WI38 (cell line): ENCODE results near the gene KCNG2.

ENCODE experiments used
- H3K4me3 ChIP-seq: 2 replicates; pipeline ENCODE4 v1.5.1; 2011; ENCODE audit warnings: low read depth, mild to moderate bottlenecking, control low read depth, low read length
- CTCF ChIP-seq: IDR thresholded peaks from 2 replicates; pipeline ENCODE4 v1.5.1; 2012; ENCODE audit warnings: low read depth, mild to moderate bottlenecking, control low read depth, low read length

The KCNG2 gene

GRCh38 chr18:79792096-79792987 lies 5.4 kb upstream of the KCNG2 start:
- H3K4me3 ChIP-seq: peak overlapping the region; percentile 31
- TF ChIP-seq CTCF: no peak

- no peak overlapping the region for H3K4me3 ChIP-seq
- no peak for TF ChIP-seq CTCF
Observed at GRCh38 chr18:79792988-79793355, 4.8 kb upstream of the KCNG2 start.

- H3K4me3 ChIP-seq: no peak overlapping the region
- TF ChIP-seq CTCF: no peak
Observed at GRCh38 chr18:79794846-79795245, 2.9 kb upstream of the KCNG2 start.

GRCh38 chr18:79795446-79795845 lies 2.3 kb upstream of the KCNG2 start:
- no peak overlapping the region for H3K4me3 ChIP-seq
- TF ChIP-seq CTCF: no peak

GRCh38 chr18:79796016-79796415 lies 1.7 kb upstream of the KCNG2 start:
- no peak for TF ChIP-seq CTCF

GRCh38 chr18:79796531-79797405 lies 970 bp upstream of the KCNG2 start:
- no peak overlapping the region for H3K4me3 ChIP-seq
- no peak for TF ChIP-seq CTCF

More at GRCh38 chr18:79796016-79796415, 1.7 kb upstream of the KCNG2 start:
- H3K4me3 ChIP-seq: no peak overlapping the region
